Astrocyte of the spinal cord (primary cell): ENCODE data around the gene CCDC154.
"Not testable (repeated sequence)": the region's sequence is repeated elsewhere in the genome, so short reads cannot be mapped to it uniquely, and the experiment has no call there.

ENCODE experiments used
- DNase-seq: peaks from one replicate; pipeline ENCODE4 v3.0.0; 2011; ENCODE audit warnings: low read depth, low spot score
- H3K4me3 ChIP-seq: 2 replicates; pipeline ENCODE4 v1.5.1; 2011; ENCODE audit warnings: low read depth, mild to moderate bottlenecking, low read length, moderate library complexity
- in situ Hi-C: cut with HindIII; loops from 2 replicates; pipeline ENCODE4 v1.10.0; 2017; ENCODE audit warnings: low sequenced_read_pairs
- TF ChIP-seq, protein P1 (sequence below): IDR thresholded peaks from 2 replicates; pipeline ENCODE4 v1.5.1; 2012; ENCODE audit warnings: low read depth, mild to moderate bottlenecking, low read length, inconsistent platforms

CCDC154 gene

DNA sequence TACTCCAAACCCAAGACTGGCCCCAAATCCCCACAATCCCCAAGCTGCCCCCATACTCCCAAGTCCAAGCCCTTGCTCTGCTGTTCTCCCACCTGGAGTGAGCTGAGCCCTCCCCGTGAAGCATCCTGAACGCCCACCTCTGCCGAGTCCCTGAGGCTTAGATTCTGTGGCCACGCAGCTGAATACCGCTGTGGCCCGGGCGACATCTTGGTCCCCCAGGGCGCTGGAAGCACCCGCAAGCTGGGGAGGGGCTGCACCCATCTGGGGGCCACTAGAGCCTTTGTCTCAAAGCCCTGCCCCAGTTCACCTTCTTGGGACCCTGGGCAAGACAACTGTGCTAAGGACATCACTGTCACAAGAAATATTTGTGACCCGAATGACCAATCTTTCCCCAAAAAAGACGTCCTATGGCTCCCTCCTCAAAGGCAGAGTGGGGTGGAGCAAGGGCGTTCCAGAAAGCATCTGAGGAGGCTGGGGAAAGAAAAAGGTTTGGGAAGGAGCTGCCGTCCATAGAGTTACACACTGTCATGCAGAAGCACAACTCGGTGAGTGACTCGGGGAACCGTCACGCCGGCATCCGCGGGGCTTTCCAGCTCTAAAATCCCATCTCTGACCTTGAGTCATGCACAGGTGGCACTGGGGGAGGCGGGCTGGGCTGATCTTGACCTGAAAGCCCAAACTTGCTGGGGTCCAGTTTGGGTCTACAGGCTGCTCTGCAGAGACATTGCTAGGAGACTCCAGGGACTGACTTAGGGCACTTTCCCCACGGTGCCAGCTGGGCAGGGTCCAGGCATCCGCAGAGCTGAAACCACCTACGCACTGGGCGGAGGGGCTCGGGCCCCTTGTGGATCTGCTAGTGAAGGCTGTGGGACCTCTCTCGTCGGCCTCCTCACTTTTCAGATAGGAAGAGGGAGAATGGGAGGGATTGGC lies 37.8 kb upstream of the CCDC154 start:
- no peak overlapping the region for H3K4me3 ChIP-seq
- DNase-seq = peak; percentile 16
- TF ChIP-seq, protein P1, sequence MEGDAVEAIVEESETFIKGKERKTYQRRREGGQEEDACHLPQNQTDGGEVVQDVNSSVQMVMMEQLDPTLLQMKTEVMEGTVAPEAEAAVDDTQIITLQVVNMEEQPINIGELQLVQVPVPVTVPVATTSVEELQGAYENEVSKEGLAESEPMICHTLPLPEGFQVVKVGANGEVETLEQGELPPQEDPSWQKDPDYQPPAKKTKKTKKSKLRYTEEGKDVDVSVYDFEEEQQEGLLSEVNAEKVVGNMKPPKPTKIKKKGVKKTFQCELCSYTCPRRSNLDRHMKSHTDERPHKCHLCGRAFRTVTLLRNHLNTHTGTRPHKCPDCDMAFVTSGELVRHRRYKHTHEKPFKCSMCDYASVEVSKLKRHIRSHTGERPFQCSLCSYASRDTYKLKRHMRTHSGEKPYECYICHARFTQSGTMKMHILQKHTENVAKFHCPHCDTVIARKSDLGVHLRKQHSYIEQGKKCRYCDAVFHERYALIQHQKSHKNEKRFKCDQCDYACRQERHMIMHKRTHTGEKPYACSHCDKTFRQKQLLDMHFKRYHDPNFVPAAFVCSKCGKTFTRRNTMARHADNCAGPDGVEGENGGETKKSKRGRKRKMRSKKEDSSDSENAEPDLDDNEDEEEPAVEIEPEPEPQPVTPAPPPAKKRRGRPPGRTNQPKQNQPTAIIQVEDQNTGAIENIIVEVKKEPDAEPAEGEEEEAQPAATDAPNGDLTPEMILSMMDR = no peak
- in situ Hi-C loops = no loop called here

DNA sequence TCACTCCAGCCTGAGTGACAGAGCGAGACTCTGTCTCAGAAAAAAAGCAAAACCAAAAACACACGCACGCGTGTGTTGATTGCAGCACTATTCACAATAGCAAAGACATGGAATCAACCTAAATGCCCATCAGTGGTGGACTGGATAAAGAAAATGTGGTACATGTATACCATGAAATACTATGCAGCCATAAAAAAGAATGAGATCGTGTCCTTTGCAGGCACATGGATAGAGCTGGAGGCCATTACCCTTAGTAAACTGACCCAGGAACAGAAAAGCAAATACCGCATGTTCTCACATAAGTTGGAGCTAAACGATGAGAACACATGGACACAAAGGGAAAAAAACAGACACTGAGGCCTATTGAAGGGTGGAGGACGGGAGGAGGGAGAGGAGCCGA lies 34.6 kb upstream of the CCDC154 start:
- in situ Hi-C loops, DNase-seq, H3K4me3 ChIP-seq: not testable (repeated sequence)

DNA sequence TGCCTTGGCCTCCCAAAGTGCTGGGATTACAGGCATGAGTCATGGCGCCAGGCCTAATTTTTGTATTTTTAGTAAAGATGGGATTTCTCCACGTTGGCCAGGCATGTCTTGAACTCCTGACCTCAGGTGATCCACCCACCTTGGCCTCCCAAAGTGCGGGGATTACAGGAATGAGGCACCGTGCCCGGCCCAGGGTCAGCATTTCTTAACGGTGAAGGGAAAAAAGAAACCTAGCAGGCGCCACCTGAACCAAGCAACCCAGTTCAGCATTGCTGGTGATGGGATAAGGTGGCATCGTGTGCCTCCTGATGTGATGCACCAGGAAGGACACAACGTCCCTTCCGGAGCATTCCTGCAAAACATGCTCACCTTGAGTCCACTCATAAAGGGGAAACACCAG lies 32.7 kb upstream of the CCDC154 start:
- no peak for DNase-seq
- in situ Hi-C loops = no loop called here
- H3K4me3 ChIP-seq = no peak overlapping the region
- TF ChIP-seq, protein P1 = no peak

- TF ChIP-seq, protein P1 = no peak
- peak overlapping the region; percentile 71 for H3K4me3 ChIP-seq
- DNase-seq = no peak
- in situ Hi-C loops = no loop called here
Measured at GRCh38 chr16:1475552-1476114, 31.3 kb upstream of the CCDC154 start.

DNA sequence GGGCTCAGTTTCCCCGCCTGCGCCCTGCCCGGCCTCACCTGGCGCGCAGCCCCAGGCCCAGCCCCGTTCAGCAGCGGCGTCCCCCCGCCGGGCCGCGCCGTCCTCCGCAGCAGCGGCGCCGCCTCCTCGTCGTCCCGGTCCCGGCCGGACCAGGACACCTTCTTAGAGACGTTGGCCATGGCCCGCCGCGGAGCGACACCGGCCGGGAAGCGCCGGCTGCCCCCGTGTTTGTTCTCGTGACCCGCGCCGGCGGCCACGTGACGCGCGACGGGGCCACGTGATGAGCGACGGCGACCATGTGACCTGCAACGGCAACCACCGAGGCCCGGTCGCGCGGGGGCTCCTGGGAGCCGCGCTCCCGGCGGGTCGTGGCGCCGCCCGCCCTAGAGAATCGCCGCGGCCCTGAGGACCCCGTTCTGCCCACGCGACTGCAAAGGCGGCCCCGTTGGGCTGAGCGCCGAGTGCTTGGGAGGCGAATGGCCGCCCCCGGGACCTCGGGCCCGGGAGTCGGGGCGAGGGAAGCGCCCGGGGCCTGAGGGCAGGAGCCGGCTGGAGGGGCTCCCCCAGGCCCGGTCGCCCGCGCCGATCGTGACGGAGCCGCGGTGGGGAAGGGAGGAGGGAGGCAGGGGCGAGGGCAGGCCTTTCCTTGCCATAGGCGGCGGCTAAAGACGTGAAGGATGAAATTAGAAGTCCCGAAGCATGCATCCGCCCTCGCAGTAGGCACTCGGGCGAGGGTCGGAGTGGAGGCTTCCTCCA lies 30.6 kb upstream of the CCDC154 start, which contains the start of gene CLCN7:
Gene CLCN7 (minus strand): TSS at position 233 of the 756 bp plus-strand sequence. CDS start 54 bp downstream, at position 179.
- TF ChIP-seq, protein P1 = no peak
- DNase-seq = peak; percentile 87
- in situ Hi-C loops = no loop called here
- H3K4me3 ChIP-seq = peak within 1 kb of the TSS; percentile 71

GRCh38 chr16:1474082-1474795 lies 29.9 kb upstream of the CCDC154 start:
- peak overlapping the region; percentile 71 for H3K4me3 ChIP-seq
- DNase-seq = no peak
- TF ChIP-seq, protein P1 = no peak
- in situ Hi-C loops = no loop called here
